Endothelial cell of umbilical vein (primary cell): ENCODE measurements around the gene DENND1B. TPM values are rescaled to one million over a fixed set of nuclear protein-coding genes. Genes with fewer than 3 reads are reported as not detected.

Experiments used
- BruUV-seq: library from RNA; stranded (reverse); fragments of 400-500 nt; replicated peaks from 2 replicates; lab custom pipeline; 2021; lab: Mats Ljungman, UMichigan
- CTCF ChIA-PET: fragments of 300-600, 350-600 bp; sonication (Branson Sonifier 250); formaldehyde crosslinking; loops from one replicate; lab custom pipeline; 2021; ENCODE audit warnings: antibody characterized with exemption, inconsistent platforms; lab: Charles Lee
- POLR2A ChIA-PET: fragments of 300-600, 350-600 bp; sonication (Branson Sonifier 250); formaldehyde crosslinking; loops from one replicate; lab custom pipeline; 2021; ENCODE audit warnings: antibody characterized with exemption, inconsistent platforms; lab: Charles Lee
- DNase-seq: peaks from one replicate; pipeline ENCODE4 v3.0.0-alpha.2; 2011; ENCODE audit warnings: low read depth, low spot score
- FAIRE-seq: peaks from 2 replicates; lab custom pipeline; 2011; peaks lifted over from hg19 to GRCh38; lab: Jason Lieb, UNC
- H2AFZ ChIP-seq: 2 replicates; pipeline ENCODE4 v1.6.0; 2012; ENCODE audit warnings: low read depth, low read length, control low read depth, inconsistent platforms
- H3K27ac ChIP-seq: 2 replicates; pipeline ENCODE4 v1.5.1; 2011; ENCODE audit warnings: low read depth, mild to moderate bottlenecking, control low read depth, low read length, moderate library complexity; ENCODE audit not compliant: insufficient read depth
- H3K27me3 ChIP-seq, 2 experiments: 2 replicates each; pipeline versions ENCODE4 v1.6.0 to v1.6.1; 2011; ENCODE audit warnings: low read length in 2 of 2, mixed read lengths in 1 of 2; ENCODE audit not compliant: control insufficient read depth in 2 of 2, insufficient read depth in 2 of 2
- H3K36me3 ChIP-seq, 2 experiments: 2 replicates in 1 of 2; 3 replicates in 1 of 2; pipeline ENCODE4 v1.5.1; 2011; ENCODE audit warnings: low read length in 2 of 2, mild to moderate bottlenecking in 1 of 2, moderate library complexity in 1 of 2; ENCODE audit not compliant: control insufficient read depth in 2 of 2, insufficient read depth in 2 of 2; ENCODE audit errors: extremely low read depth in 1 of 2
- H3K4me1 ChIP-seq: 3 replicates; pipeline ENCODE4 v1.5.1; 2011; ENCODE audit warnings: mild to moderate bottlenecking, low read length; ENCODE audit not compliant: control insufficient read depth, insufficient read depth; ENCODE audit errors: extremely low read depth
- H3K4me2 ChIP-seq: 2 replicates; pipeline ENCODE4 v1.6.1; 2011; ENCODE audit warnings: low read length, control low read depth, mixed read lengths; ENCODE audit not compliant: insufficient read depth
- H3K4me3 ChIP-seq, 3 experiments: fragments of 200-600 bp in 1 of 3; sonication (generic), shearing (Covaris generic) in 1 of 3; replicated peaks in 1 of 3; 2 replicates each; pipeline ENCODE4 v1.5.1; 2011 to 2016; ENCODE audit warnings: control low read depth in 3 of 3, low read length in 3 of 3, mild to moderate bottlenecking in 2 of 3, inconsistent platforms in 1 of 3, low read depth in 1 of 3, moderate library complexity in 1 of 3; ENCODE audit not compliant: insufficient read depth in 1 of 3
- H3K79me2 ChIP-seq: 2 replicates; pipeline ENCODE4 v1.6.0; 2012; ENCODE audit warnings: low read length, inconsistent platforms; ENCODE audit not compliant: control insufficient read depth, insufficient read depth
- H3K9ac ChIP-seq: replicated peaks from 2 replicates; pipeline ENCODE3; 2011; ENCODE audit warnings: low read length, control low read depth; ENCODE audit not compliant: insufficient read depth; ENCODE audit errors: extremely low read depth
- H3K9me1 ChIP-seq: replicated peaks from 3 replicates; pipeline ENCODE4 v1.6.0; 2011; ENCODE audit warnings: mild to moderate bottlenecking, low read length; ENCODE audit not compliant: control insufficient read depth, insufficient read depth; ENCODE audit errors: extremely low read depth
- H3K9me3 ChIP-seq: replicated peaks from 2 replicates; pipeline ENCODE4 v1.5.1; 2012; ENCODE audit warnings: low read length, inconsistent platforms; ENCODE audit not compliant: control insufficient read depth, insufficient read depth
- H4K20me1 ChIP-seq: replicated peaks from 2 replicates; pipeline ENCODE3; 2011; ENCODE audit warnings: mild to moderate bottlenecking, low read length; ENCODE audit not compliant: control insufficient read depth, insufficient read depth; ENCODE audit errors: extremely low read depth
- CTCF ChIP-seq, 2 donors: IDR thresholded peaks; 1 replicate in 1 of 2; 2 replicates in 1 of 2; pipeline ENCODE4 v1.5.1; 2011; ENCODE audit warnings: low read length in 2 of 2, mild to moderate bottlenecking in 2 of 2, moderate library complexity in 2 of 2, control low read depth in 1 of 2, inconsistent platforms in 1 of 2, low read depth in 1 of 2; ENCODE audit not compliant: insufficient read depth in 1 of 2; ENCODE audit errors: extremely low read depth in 1 of 2
- EZH2 ChIP-seq: IDR thresholded peaks from 2 replicates; pipeline ENCODE4 v1.6.1; 2012; ENCODE audit warnings: borderline replicate concordance, low read depth, mild to moderate bottlenecking, moderate library complexity, low read length, inconsistent platforms; ENCODE audit not compliant: severe bottlenecking
- FOS ChIP-seq: IDR thresholded peaks from 2 replicates; pipeline ENCODE4 v1.6.1; 2011; ENCODE audit warnings: mild to moderate bottlenecking, low read length, moderate library complexity, borderline replicate concordance; ENCODE audit not compliant: insufficient read depth
- GATA2 ChIP-seq: IDR thresholded peaks from 2 replicates; pipeline ENCODE4 v1.7.0; 2011; ENCODE audit warnings: low read depth, mild to moderate bottlenecking, moderate library complexity, mixed read lengths, low read length; ENCODE audit not compliant: insufficient read length, insufficient read depth
- JUN ChIP-seq: IDR thresholded peaks from 2 replicates; pipeline ENCODE4 v1.6.1; 2011; ENCODE audit warnings: borderline replicate concordance, low read depth; ENCODE audit not compliant: insufficient read length, insufficient read depth
- MAX ChIP-seq: IDR thresholded peaks from 2 replicates; pipeline ENCODE4 v1.6.1; 2011; ENCODE audit not compliant: insufficient read depth, insufficient read length
- MYC ChIP-seq: IDR thresholded peaks from one replicate; pipeline ENCODE4 v1.6.1; 2011; ENCODE audit warnings: mild to moderate bottlenecking, low read depth, low read length
- POLR2A ChIP-seq: IDR thresholded peaks from 2 replicates; pipeline ENCODE4 v1.6.1; 2012; ENCODE audit warnings: low read depth, mild to moderate bottlenecking, control low read depth, low read length
- POLR2AphosphoS5 ChIP-seq: IDR thresholded peaks from 2 replicates; pipeline ENCODE4 v1.6.1; 2012; ENCODE audit warnings: low read depth, mild to moderate bottlenecking, control low read depth, low read length, moderate library complexity; ENCODE audit not compliant: insufficient read depth
- dilution Hi-C: fragments of 300-500 bp; cut with MboI; formaldehyde crosslinking; loops from one replicate; pipeline ENCODE4 v1.15.0; 2019; ENCODE audit warnings: low sequenced_read_pairs; ENCODE audit not compliant: extremely low pct_ligation_motif_present
- intact Hi-C: fragments of 100-400 bp; cut with micrococcal nuclease; formaldehyde crosslinking; loops from one replicate; pipeline ENCODE4 v1.10.0; 2022
- polyA plus RNA-seq, 4 experiments: library from polyadenylated mRNA; depleted of rRNA in 3 of 4; stranded (reverse) in 3 of 4; unstranded in 1 of 4; fragments of >200 nt; gene quantifications; 2 replicates each; pipeline versions ENCODE4 v1.2.1 to v1.2.3, GENCODE V29; 2011 to 2012; ENCODE audit warnings: missing spikeins in 1 of 4
- total RNA-seq: library from RNA; stranded (reverse); gene quantifications from 2 replicates; pipeline ENCODE4 v1.2.3, GENCODE V29; 2021

DENND1B gene
- total and polyA plus RNA-seq, 2 donors (not counting 3 experiments of a cell fraction or from before 2014, with no cell fraction given), result 0.97 to 3.3 TPM

GRCh38 chr1:197604302-197604701, 171.0 kb downstream of the DENND1B start:
- no peak overlapping the region for H3K9ac ChIP-seq
- TF ChIP-seq POLR2AphosphoS5 (no peak), FOS (no peak), JUN (no peak), POLR2A (no peak), CTCF (IDR thresholded peaks at IDR 0.05; ENCODE audit: extremely low read depth in 1 of 2, insufficient read depth in 1 of 2, low read depth in 1 of 2, low read length in 2 of 2) (no peak)
- H3K4me1 ChIP-seq, result no peaks in the 10 kb centered on the region
- no peak overlapping the region for H3K4me2 ChIP-seq
- POLR2A ChIA-PET, result no interaction called here
- H4K20me1 ChIP-seq, result no peaks in the 10 kb centered on the region
- H3K79me2 ChIP-seq, result no peaks in the 10 kb centered on the region
- no TSS peak for BruUV-seq
- dilution Hi-C loops, result no loop called here
- no peak overlapping the region for H3K27ac ChIP-seq
- no peaks in the 10 kb centered on the region for H3K9me3 ChIP-seq
- H3K9me1 ChIP-seq, result no peaks in the 10 kb centered on the region
- H3K27me3 ChIP-seq, result no peaks in the 10 kb centered on the region
- H2AFZ ChIP-seq, result no peak overlapping the region
- H3K4me3 ChIP-seq, result no peak overlapping the region
- DNase-seq, result no peak
- CTCF ChIA-PET, result no interaction called here
- intact Hi-C loops, result no loop called here
- H3K36me3 ChIP-seq, result no peaks in the 10 kb centered on the region
- no peak for FAIRE-seq

- Histone ChIP-seq H3K27ac (no peak overlapping the region), H3K9ac (no peak overlapping the region), H3K9me3 (no peaks in the 10 kb centered on the region), H2AFZ (no peak overlapping the region), H3K27me3 (no peaks in the 10 kb centered on the region), H3K4me2 (no peak overlapping the region), H3K4me3 (no peak overlapping the region), H3K79me2 (no peaks in the 10 kb centered on the region), H3K36me3 (no peaks in the 10 kb centered on the region), H3K9me1 (no peaks in the 10 kb centered on the region), H4K20me1 (no peaks in the 10 kb centered on the region), H3K4me1 (no peaks in the 10 kb centered on the region)
- dilution Hi-C loops (no loop called here), intact Hi-C loops (no loop called here)
- POLR2A ChIA-PET, result no interaction called here
- CTCF ChIA-PET, result interaction anchor here (1.0 kb wide), 1 partner anchor 268 kb away, joined by 3 read pairs; no protein-coding TSS in a partner anchor
- FAIRE-seq (no peak), DNase-seq (no peak)
- TF ChIP-seq FOS, result no peak
- no peak for TF ChIP-seq MYC
- no peak for TF ChIP-seq JUN
- no peak for TF ChIP-seq MAX
- no peak for TF ChIP-seq EZH2
- TF ChIP-seq POLR2AphosphoS5, result no peak
- TF ChIP-seq POLR2A, result no peak
- no peak for TF ChIP-seq GATA2
- BruUV-seq, result no TSS peak
These were observed 174.5 kb downstream of the DENND1B start for GRCh38 chr1:197600751-197601150.
